Measurements from ENCODE around the gene AKAP1.

DNA sequence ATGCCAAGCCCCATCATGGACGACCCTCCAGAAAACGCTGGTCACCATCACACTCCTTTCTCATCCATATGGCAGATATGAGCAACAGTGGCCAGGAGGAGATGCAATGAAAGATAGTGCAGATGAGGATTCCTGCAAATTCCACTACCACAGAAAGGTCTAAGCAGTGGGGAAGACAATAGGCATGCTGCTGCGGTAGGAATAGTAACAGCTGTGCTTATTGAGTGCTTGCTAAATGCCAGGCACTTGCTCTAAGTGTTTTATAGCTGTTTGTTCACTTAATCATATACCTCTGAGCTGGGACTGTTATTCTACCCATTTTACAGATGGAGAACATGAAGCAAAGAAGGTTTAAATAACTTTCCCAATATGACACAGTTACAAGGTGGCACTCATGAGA lies 46.6 kb upstream of the AKAP1 start:
- no peak for TF ChIP-seq BRD9 (IDR thresholded peaks at IDR 0.05; ENCODE audit: low read depth, partially characterized antibody)
- TF ChIP-seq, protein P1, sequence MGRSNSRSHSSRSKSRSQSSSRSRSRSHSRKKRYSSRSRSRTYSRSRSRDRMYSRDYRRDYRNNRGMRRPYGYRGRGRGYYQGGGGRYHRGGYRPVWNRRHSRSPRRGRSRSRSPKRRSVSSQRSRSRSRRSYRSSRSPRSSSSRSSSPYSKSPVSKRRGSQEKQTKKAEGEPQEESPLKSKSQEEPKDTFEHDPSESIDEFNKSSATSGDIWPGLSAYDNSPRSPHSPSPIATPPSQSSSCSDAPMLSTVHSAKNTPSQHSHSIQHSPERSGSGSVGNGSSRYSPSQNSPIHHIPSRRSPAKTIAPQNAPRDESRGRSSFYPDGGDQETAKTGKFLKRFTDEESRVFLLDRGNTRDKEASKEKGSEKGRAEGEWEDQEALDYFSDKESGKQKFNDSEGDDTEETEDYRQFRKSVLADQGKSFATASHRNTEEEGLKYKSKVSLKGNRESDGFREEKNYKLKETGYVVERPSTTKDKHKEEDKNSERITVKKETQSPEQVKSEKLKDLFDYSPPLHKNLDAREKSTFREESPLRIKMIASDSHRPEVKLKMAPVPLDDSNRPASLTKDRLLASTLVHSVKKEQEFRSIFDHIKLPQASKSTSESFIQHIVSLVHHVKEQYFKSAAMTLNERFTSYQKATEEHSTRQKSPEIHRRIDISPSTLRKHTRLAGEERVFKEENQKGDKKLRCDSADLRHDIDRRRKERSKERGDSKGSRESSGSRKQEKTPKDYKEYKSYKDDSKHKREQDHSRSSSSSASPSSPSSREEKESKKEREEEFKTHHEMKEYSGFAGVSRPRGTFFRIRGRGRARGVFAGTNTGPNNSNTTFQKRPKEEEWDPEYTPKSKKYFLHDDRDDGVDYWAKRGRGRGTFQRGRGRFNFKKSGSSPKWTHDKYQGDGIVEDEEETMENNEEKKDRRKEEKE (IDR thresholded peaks at IDR 0.05; ENCODE audit: borderline replicate concordance in 1 of 2, control insufficient read depth in 1 of 2, low read depth in 2 of 2, low read length in 1 of 2) = no peak
- TF ChIP-seq FOXK1 (CRISPR knock-in tag; IDR thresholded peaks at IDR 0.05; ENCODE audit: borderline replicate concordance) = no peak
- TF ChIP-seq ZNF717 (CRISPR knock-in tag; IDR thresholded peaks at IDR 0.05) = no peak
- no peak for TF ChIP-seq C11orf30 (IDR thresholded peaks at IDR 0.05; ENCODE audit: low read depth)
- no peak for TF ChIP-seq SAFB (IDR thresholded peaks at IDR 0.05; ENCODE audit: borderline replicate concordance, low read depth, low read length)
- TF ChIP-seq STAT5A (IDR thresholded peaks at IDR 0.05; ENCODE audit: borderline replicate concordance, low read length) = no peak
- TF ChIP-seq, protein P2, sequence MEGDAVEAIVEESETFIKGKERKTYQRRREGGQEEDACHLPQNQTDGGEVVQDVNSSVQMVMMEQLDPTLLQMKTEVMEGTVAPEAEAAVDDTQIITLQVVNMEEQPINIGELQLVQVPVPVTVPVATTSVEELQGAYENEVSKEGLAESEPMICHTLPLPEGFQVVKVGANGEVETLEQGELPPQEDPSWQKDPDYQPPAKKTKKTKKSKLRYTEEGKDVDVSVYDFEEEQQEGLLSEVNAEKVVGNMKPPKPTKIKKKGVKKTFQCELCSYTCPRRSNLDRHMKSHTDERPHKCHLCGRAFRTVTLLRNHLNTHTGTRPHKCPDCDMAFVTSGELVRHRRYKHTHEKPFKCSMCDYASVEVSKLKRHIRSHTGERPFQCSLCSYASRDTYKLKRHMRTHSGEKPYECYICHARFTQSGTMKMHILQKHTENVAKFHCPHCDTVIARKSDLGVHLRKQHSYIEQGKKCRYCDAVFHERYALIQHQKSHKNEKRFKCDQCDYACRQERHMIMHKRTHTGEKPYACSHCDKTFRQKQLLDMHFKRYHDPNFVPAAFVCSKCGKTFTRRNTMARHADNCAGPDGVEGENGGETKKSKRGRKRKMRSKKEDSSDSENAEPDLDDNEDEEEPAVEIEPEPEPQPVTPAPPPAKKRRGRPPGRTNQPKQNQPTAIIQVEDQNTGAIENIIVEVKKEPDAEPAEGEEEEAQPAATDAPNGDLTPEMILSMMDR (IDR thresholded peaks at IDR 0.05 in 2 of 3, conservative IDR thresholded peaks at IDR 0.05 in 1 of 3; ENCODE audit: insufficient read depth in 2 of 3, low read depth in 1 of 3, low read length in 3 of 3) = no peak
- no peak for TF ChIP-seq SP1 (CRISPR knock-in tag; IDR thresholded peaks at IDR 0.05)

All from K562 (cell line).